Activated naive CD4-positive, alpha-beta T cell treated with anti-CD3 and anti-CD28 coated beads for 36 hours (primary cell): ENCODE measurements around the gene DGKD. TPM values are rescaled to one million over a fixed set of nuclear protein-coding genes. Genes with fewer than 3 reads are reported as not detected.

Experiments
- CTCF ChIA-PET: fragments of 350-600 bp; sonication (Branson Sonifier 250); formaldehyde crosslinking; loops from one replicate; lab custom pipeline; 2021; ENCODE audit warnings: antibody characterized with exemption; lab: Charles Lee
- DNase-seq: peaks from one replicate; pipeline ENCODE4 v3.0.0-alpha.2; 2020
- H3K27ac Mint-ChIP-seq: one replicate; pipeline ENCODE4 v1.8.0; 2021; ENCODE audit warnings: mild to moderate bottlenecking, mixed read lengths
- H3K27me3 Mint-ChIP-seq: one replicate; pipeline ENCODE4 v1.8.0; 2021; ENCODE audit warnings: low read depth, mixed read lengths
- H3K36me3 Mint-ChIP-seq: one replicate; pipeline ENCODE4 v1.8.0; 2021; ENCODE audit warnings: low read depth, mixed read lengths
- H3K4me1 Mint-ChIP-seq: one replicate; pipeline ENCODE4 v1.8.0; 2021; ENCODE audit warnings: low read depth, mixed read lengths
- H3K4me3 Mint-ChIP-seq: one replicate; pipeline ENCODE4 v1.8.0; 2021; ENCODE audit warnings: mild to moderate bottlenecking, moderate library complexity, mixed read lengths
- H3K9me3 Mint-ChIP-seq: one replicate; pipeline ENCODE4 v1.8.0; 2021; ENCODE audit warnings: mixed read lengths
- intact Hi-C: fragments of 100-400 bp; cut with micrococcal nuclease; formaldehyde crosslinking; loops from one replicate; pipeline ENCODE4 v1.15.1; 2023
- total RNA-seq, 2 experiments: library from RNA; stranded (reverse); gene quantifications; one replicate each; pipeline ENCODE4 v1.2.3, GENCODE V29; 2021

DGKD gene
- total RNA-seq, 2 experiments from 2014 or later = 68.9 to 72.3 TPM

DNA sequence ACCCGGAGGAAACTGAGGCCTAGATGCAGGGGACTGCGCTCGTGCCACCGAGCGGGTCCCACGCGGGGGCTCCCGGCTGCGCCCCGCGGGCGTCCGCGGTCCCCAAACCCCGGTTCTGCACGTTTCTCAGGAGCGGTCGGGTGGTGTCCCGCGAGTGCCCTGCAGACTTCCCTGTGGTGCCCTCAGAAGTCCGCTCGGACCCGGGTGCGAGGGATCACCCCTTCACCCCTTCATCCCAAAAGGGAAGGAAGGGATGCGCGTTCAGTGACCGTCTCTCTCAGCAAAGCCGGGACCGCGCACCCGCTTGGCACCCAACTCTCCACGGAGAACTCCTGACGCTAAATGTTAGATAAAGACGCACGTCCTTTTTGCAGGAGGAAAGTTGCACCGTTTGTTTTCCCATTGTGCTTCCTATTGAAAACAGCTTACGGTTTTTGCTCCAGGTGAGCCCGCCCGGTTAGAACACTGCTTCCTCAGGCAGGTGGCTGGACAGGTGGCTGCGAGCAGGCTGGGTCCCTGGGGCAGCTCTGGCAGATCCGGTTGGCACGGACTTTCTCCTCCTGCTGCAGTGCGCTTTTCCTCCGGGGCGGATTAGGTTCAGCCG, 779 bp downstream of the DGKD start:
- intact Hi-C loops = loop anchor here (2.0 to 10.0 kb wide), 5 partner anchors 30 to 500 kb away; partner anchors contain the start of genes HJURP and USP40
- Mint-ChIP-seq H3K4me1 (peaks cover 68% of the 10 kb centered on the region), H3K9me3 (no peaks in the 10 kb centered on the region), H3K27ac (peak overlapping the region; percentile 20), H3K27me3 (no peaks in the 10 kb centered on the region), H3K36me3 (peaks cover 20% of the 10 kb centered on the region), H3K4me3 (peak overlapping the region; percentile 80)
- peak; percentile 20 for DNase-seq
- CTCF ChIA-PET = interaction anchor here (0.7 to 2.2 kb wide), 3 partner anchors 47 to 88 kb away, joined by 3 to 7 read pairs (median 4); no protein-coding TSS in a partner anchor

DNA sequence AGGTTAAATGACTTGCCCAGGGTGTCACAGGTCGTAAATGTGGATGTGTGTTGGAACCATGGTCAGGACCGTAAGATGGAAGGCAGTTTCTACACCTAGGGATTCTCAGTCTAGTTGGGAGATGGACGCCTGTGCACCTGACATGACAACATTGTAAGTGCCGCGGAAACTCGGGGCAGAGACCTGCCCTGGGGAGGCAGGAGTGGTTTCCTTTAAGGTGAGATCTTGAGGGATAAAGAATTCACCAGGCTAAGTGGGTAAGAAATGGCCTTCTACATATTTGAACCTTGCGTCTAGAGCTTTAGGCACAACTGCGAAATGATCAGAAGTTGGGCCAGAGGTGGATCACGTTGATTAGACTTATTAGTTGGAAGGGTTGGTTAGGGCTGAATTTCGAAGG, 1.6 kb downstream of the DGKD start:
- no peak for DNase-seq
- peak overlapping the region; percentile 80 for H3K4me3 Mint-ChIP-seq
- peaks cover 60% of the 10 kb centered on the region for H3K4me1 Mint-ChIP-seq
- CTCF ChIA-PET = interaction anchor here (0.6 to 0.7 kb wide), 2 partner anchors 69 to 87 kb away, joined by 3 to 4 read pairs; no protein-coding TSS in a partner anchor
- peaks cover 22% of the 10 kb centered on the region for H3K36me3 Mint-ChIP-seq
- no peaks in the 10 kb centered on the region for H3K9me3 Mint-ChIP-seq
- intact Hi-C loops = loop anchor here (1.0 to 10.0 kb wide), 3 partner anchors 29 to 499 kb away; partner anchors contain the start of gene HJURP
- no peak overlapping the region for H3K27ac Mint-ChIP-seq
- H3K27me3 Mint-ChIP-seq = no peaks in the 10 kb centered on the region

DNA sequence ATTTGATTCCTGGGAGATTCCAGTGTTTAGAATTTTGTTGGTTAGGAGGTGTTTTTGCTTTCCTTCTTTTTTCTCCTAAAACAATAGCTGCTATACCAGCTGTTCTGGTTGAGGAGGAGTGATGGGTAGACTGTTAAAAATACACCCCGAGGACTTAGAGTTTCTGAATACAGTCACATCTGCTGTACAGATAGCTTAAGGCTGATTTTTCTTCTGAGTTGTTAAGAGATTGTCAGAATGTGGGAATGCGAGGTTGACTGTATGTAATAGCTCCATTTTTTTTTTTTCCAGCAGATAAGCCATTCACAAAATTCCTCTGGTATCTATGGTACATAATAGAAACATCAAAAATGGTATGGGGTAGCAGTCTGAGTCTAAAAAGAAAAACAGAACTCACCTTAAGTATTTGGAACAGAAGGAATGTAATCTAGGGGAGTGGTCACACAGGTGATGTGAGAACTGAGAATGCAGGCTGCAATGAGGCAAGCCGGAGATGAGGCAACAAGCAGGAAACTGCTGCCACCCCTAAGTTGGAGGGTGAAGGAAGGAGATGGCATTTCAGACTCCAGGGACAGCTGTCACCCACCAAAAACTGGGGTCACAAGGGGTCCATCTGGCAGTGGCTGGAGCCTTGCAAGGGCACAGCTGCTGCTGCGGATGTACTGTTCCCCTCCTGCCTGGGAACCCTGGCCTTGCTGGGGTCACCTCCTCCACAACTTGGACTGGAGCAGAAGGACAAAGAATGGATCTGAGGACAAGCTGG, 2.4 kb downstream of the DGKD start:
- CTCF ChIA-PET = interaction anchor here (0.6 to 1.7 kb wide), 4 partner anchors 22 to 68 kb away, joined by 3 to 5 read pairs (median 4); no protein-coding TSS in a partner anchor
- peak overlapping the region; percentile 25 for H3K27ac Mint-ChIP-seq

DNA sequence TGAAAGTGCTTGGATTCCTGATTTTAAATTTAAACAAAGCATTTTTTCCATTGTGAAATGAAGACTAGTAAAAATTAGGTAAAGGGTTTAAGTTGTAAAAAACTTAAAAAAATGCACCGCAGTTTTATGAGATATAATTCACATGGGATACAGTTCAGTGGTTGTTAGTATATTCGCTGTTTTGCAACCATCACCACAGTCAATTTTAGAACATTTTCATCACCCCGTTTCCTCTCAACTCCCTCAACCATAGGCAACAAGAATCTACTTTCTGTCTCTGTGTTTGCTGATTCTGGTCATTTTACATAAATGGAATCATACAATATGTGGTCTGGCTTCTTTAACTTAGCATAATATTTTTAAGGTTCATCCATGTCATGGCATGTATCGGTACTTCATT, 4.0 kb downstream of the DGKD start:
- Mint-ChIP-seq H3K4me1 (peaks cover 57% of the 10 kb centered on the region), H3K36me3 (peaks cover 29% of the 10 kb centered on the region)

More for the DNA sequence above, 2.4 kb downstream of the DGKD start:
- DNase-seq = peak; percentile 51
- intact Hi-C loops = loop anchor here (1.0 to 10.0 kb wide), 2 partner anchors 88 to 498 kb away; partner anchors contain the start of gene HJURP
- Mint-ChIP-seq H3K9me3 (no peaks in the 10 kb centered on the region), H3K4me3 (peak overlapping the region; percentile 80), H3K27me3 (no peaks in the 10 kb centered on the region), H3K4me1 (peaks cover 58% of the 10 kb centered on the region), H3K36me3 (peaks cover 24% of the 10 kb centered on the region)

DNA sequence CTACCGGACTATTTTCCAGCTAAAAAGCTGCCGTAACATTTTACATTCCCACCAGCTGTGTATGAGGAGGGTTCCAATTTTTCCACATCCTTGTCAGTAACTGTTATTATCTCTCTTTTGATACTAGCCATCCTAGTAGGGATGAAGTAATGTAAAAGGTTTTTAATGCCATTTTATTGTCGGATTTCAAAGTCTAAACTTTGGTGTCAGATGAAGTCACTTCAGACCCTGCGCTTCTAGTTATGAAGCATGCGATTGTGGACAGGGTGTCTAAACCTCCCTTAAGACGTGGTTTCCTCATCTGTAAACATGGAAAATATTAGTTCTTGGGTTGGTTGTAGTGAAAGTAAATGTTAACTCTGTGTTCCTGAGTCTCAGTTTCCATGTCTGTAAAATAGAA, 4.7 kb downstream of the DGKD start:
- CTCF ChIA-PET = interaction anchor here (1.0 kb wide), 1 partner anchor 45 kb away, joined by 3 read pairs; no protein-coding TSS in a partner anchor
- peaks cover 54% of the 10 kb centered on the region for H3K4me1 Mint-ChIP-seq
- DNase-seq = no peak
- no peak overlapping the region for H3K27ac Mint-ChIP-seq
- H3K36me3 Mint-ChIP-seq = peaks cover 35% of the 10 kb centered on the region
- intact Hi-C loops = loop anchor here (10.0 kb wide), 1 partner anchor 496 kb away; the partner anchor contains the start of gene HJURP
- no peaks in the 10 kb centered on the region for H3K27me3 Mint-ChIP-seq
- H3K9me3 Mint-ChIP-seq = peaks cover 6% of the 10 kb centered on the region
- no peak overlapping the region for H3K4me3 Mint-ChIP-seq

More for the DNA sequence above, 4.0 kb downstream of the DGKD start:
- peaks cover 1% of the 10 kb centered on the region for H3K9me3 Mint-ChIP-seq
- H3K27me3 Mint-ChIP-seq = no peaks in the 10 kb centered on the region
- DNase-seq = no peak
- CTCF ChIA-PET = interaction anchor here (1.0 kb wide), 1 partner anchor 46 kb away, joined by 3 read pairs; no protein-coding TSS in a partner anchor
- intact Hi-C loops = loop anchor here (10.0 kb wide), 1 partner anchor 496 kb away; the partner anchor contains the start of gene HJURP
- H3K27ac Mint-ChIP-seq = no peak overlapping the region
- no peak overlapping the region for H3K4me3 Mint-ChIP-seq

DNA sequence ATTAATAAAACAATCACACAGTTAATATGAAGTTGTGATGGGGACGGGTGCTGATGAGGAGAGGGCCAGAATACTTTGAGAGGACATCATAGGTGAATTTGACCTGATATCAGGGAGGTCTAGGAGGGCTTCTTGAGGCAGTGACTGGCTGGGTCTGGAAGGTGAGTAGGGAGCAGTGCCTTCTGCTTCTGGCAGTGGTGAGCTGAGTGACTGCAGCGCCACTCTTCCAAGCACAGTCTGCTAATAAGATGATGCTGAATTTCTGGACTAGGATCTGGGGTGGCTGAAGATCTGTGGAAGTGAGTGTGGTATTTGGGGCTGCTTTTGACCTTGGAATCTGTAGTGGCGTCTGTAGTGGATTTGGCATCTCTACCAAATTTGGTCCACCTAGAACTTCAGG, 5.5 kb downstream of the DGKD start:
- no peak for DNase-seq
- CTCF ChIA-PET = no interaction called here
- H3K27ac Mint-ChIP-seq = no peak overlapping the region
- peaks cover 57% of the 10 kb centered on the region for H3K4me1 Mint-ChIP-seq
- H3K36me3 Mint-ChIP-seq = peaks cover 38% of the 10 kb centered on the region
- no peak overlapping the region for H3K4me3 Mint-ChIP-seq
- no peaks in the 10 kb centered on the region for H3K27me3 Mint-ChIP-seq
- intact Hi-C loops = loop anchor here (10.0 kb wide), 1 partner anchor 495 kb away; the partner anchor contains the start of gene HJURP
- H3K9me3 Mint-ChIP-seq = peaks cover 6% of the 10 kb centered on the region

DNA sequence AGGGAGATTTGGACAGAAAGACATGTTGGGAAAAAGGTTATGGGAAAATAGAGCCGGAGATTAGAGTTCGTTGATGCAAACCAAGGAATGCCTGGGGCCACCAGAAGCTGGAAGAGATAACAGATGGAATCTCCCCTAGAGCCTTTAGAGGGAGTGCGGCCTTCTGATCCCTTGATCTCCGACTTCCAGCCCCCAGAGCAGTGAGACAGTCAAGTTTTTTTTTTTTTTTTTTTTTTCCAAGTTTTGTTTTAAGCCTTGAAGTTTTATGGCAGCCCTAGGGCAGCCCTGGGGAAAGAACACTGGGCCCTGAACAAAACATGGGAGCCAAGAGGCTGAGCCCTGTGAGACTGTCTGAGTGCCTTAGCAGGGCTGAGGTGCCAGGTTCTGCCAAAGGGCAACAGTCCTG, 6.5 kb downstream of the DGKD start:
- peaks cover 37% of the 10 kb centered on the region for H3K36me3 Mint-ChIP-seq
- no peak for DNase-seq
- peaks cover 51% of the 10 kb centered on the region for H3K4me1 Mint-ChIP-seq
- H3K4me3 Mint-ChIP-seq = no peak overlapping the region
- intact Hi-C loops = no loop called here
- CTCF ChIA-PET = interaction anchor here (0.6 kb wide), 1 partner anchor 42 kb away, joined by 4 read pairs; no protein-coding TSS in a partner anchor
- peaks cover 6% of the 10 kb centered on the region for H3K9me3 Mint-ChIP-seq
- H3K27me3 Mint-ChIP-seq = no peaks in the 10 kb centered on the region
- H3K27ac Mint-ChIP-seq = no peak overlapping the region

DNA sequence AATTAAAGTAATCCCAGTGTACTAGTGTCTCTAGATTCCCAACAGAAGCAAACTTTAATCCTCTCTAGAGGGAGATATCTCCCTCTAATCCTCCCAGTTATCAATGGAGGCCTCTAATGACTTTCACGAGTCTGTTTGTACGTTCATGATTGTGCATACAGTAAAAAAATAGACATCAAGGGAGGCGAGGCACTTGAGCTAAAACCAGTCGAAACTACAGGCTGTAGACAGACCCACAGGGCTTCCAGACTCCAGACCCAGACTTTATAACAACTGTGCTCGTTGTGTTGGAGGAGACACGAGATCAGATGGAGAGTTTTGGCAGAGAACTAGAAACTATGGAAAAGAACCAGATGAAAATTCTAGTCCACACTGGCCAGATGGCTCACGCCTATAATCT, 7.0 kb downstream of the DGKD start:
- CTCF ChIA-PET = interaction anchor here (0.6 kb wide), 1 partner anchor 42 kb away, joined by 4 read pairs; no protein-coding TSS in a partner anchor
- intact Hi-C loops = no loop called here
- Mint-ChIP-seq H3K4me1 (peaks cover 51% of the 10 kb centered on the region), H3K9me3 (peaks cover 6% of the 10 kb centered on the region), H3K27ac (no peak overlapping the region), H3K27me3 (no peaks in the 10 kb centered on the region), H3K36me3 (peaks cover 32% of the 10 kb centered on the region), H3K4me3 (no peak overlapping the region)
- no peak for DNase-seq

DNA sequence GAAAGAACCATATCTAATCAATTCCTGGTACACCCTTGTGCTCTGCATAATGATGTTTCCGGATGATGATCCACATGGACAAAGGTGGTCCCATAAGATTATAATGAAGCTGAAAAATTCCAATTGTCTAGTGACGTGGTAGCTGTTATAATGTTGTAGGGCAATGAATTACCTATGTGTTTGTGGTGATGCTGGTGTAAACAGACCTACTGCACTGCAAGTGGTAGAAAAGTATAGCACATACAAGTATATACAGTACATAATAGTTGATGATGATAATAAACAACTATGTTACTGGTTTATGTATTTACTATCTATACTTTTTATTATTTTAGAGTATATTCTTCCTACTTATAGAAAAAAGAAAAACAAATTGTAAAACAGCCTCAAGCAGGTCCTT, 8.4 kb downstream of the DGKD start:
- no peaks in the 10 kb centered on the region for H3K27me3 Mint-ChIP-seq
- no peak for DNase-seq
- intact Hi-C loops = no loop called here
- H3K27ac Mint-ChIP-seq = no peak overlapping the region
- peaks cover 26% of the 10 kb centered on the region for H3K36me3 Mint-ChIP-seq
- no peak overlapping the region for H3K4me3 Mint-ChIP-seq
- peaks cover 6% of the 10 kb centered on the region for H3K9me3 Mint-ChIP-seq
- CTCF ChIA-PET = interaction anchor here (0.6 kb wide), 1 partner anchor 20 kb away, joined by 3 read pairs; no protein-coding TSS in a partner anchor
- H3K4me1 Mint-ChIP-seq = peaks cover 40% of the 10 kb centered on the region

DNA sequence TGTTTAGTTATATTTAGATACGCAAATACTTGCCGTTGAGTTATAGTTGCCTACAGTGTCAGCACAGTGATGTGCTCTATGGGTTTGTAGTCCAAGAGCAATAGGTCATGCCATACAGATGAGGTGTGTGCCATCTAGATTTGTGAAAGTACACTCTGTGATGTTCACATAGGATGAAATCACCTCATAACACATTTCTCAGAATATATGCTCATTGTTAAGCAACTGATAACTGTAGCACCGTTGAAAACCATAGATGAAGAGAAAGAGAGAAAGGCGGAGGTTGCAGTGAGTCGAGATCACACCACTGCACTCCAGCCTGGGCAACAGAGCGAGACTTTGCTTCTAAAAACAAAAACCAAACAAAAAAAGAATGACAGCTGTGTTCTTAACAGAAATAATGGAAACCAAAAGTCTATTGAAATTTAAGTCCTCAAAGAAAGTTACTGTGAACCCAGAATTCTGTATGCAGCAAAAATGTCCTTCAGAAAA, 9.5 kb downstream of the DGKD start:
- H3K27ac Mint-ChIP-seq = no peak overlapping the region
- no peak overlapping the region for H3K4me3 Mint-ChIP-seq
- H3K4me1 Mint-ChIP-seq = peaks cover 35% of the 10 kb centered on the region
- no peaks in the 10 kb centered on the region for H3K27me3 Mint-ChIP-seq
- CTCF ChIA-PET = no interaction called here
- H3K9me3 Mint-ChIP-seq = peaks cover 6% of the 10 kb centered on the region
- DNase-seq = no peak
- H3K36me3 Mint-ChIP-seq = peaks cover 24% of the 10 kb centered on the region
- intact Hi-C loops = no loop called here

DNA sequence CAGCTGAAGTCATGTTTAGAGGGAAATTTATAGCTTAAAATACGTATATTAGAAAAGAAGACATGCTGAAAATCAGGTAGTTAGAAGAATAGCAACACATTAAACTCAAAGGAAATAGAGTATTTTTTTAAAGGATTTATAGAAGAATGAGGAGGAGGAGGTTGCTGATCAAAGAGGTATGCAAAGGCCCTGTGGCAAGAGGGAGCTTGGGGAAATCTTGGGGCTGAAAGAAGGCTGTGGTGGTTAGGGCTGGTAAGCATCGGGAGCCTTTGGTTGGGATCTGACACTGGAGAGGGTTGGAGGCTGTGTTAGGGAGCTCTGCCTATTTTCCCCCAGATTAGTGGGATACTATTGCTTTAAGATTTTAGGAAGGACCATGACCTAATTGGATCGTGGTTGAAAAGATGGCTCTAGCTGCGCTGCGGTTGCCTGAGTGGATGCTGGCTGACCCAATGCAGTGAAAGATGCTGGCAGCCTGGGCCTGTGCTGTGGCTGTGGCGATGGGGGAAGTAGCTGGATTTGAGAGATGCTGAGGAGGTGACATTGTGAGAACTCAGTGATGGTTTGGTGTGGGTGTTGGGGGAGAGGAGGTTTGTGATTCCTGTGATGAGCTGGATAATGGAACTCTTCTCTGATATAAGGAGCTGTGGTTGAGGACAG, 11.7 kb downstream of the DGKD start:
- intact Hi-C loops = no loop called here
- peaks cover 6% of the 10 kb centered on the region for H3K9me3 Mint-ChIP-seq
- no peak overlapping the region for H3K27ac Mint-ChIP-seq
- H3K4me1 Mint-ChIP-seq = peaks cover 37% of the 10 kb centered on the region
- CTCF ChIA-PET = interaction anchor here (1.2 kb wide), 1 partner anchor 74 kb away, joined by 3 read pairs; no protein-coding TSS in a partner anchor
- H3K4me3 Mint-ChIP-seq = no peak overlapping the region
- peaks cover 16% of the 10 kb centered on the region for H3K36me3 Mint-ChIP-seq
- no peak for DNase-seq
- H3K27me3 Mint-ChIP-seq = no peaks in the 10 kb centered on the region
